HG03558 (cell line): Measurements from ENCODE around the gene MCTP1.
"Not testable (repeated sequence)": the region's sequence is repeated elsewhere in the genome, so short reads cannot be mapped to it uniquely, and the experiment has no call there.

ENCODE experiments used
- ATAC-seq: cut with Tn5 transposase; IDR thresholded peaks from one replicate; pipeline ENCODE4 v1.9.1; 2021; ENCODE audit warnings: moderate number of reproducible peaks; ENCODE audit not compliant: unreplicated experiment; ENCODE audit errors: extremely low read depth

Gene MCTP1

GRCh38 chr5:94994537-94994936 is 290.4 kb downstream of the MCTP1 start:
- not testable (repeated sequence) for ATAC-seq

GRCh38 chr5:94993491-94993890 is 291.4 kb downstream of the MCTP1 start:
- ATAC-seq: no peak

- no peak for ATAC-seq
Observed at GRCh38 chr5:94992325-94992724, 292.6 kb downstream of the MCTP1 start.

GRCh38 chr5:94983861-94984535 is 300.9 kb downstream of the MCTP1 start:
- ATAC-seq: no peak

- ATAC-seq: no peak
Observed at GRCh38 chr5:94977437-94977836, 307.5 kb downstream of the MCTP1 start.

DNA sequence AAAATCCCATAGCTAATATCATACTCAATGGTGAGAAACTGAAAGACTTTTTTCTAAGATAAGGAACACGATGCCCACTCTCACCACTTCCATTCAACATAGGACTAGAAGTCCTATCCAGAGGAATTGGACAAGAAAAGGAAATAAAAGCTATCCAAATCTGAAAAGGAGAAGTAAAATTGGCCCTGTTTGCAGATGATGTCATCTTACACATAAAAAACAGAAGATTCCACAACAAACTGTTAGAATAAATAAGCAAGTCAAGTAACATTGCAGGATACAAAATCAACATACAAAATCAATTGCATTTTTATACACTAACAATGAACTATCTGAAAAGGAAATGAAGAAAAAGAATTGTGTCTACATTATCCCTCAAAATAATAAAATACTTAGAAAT is 308.0 kb downstream of the MCTP1 start:
- ATAC-seq: no peak

GRCh38 chr5:94972268-94972667 is 312.6 kb downstream of the MCTP1 start:
- ATAC-seq: no peak

DNA sequence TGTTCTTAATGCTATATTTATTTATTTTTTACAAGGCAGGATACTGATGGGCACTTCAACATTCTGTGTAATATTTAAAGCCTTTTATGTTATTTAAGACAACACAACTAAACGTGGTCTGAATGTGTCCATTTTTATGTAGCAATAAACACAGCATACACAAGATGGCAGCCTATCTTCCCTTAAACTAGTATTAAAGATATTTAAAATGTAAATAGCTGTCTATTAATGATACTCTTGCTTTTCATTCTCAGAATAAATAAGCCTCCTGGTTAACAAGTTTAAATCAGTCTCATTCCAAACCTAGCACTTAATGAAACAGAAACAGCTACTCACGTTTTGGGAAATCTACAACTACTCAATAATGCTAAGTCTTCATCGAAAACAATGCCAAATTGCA is 315.7 kb downstream of the MCTP1 start:
- ATAC-seq: no peak

DNA sequence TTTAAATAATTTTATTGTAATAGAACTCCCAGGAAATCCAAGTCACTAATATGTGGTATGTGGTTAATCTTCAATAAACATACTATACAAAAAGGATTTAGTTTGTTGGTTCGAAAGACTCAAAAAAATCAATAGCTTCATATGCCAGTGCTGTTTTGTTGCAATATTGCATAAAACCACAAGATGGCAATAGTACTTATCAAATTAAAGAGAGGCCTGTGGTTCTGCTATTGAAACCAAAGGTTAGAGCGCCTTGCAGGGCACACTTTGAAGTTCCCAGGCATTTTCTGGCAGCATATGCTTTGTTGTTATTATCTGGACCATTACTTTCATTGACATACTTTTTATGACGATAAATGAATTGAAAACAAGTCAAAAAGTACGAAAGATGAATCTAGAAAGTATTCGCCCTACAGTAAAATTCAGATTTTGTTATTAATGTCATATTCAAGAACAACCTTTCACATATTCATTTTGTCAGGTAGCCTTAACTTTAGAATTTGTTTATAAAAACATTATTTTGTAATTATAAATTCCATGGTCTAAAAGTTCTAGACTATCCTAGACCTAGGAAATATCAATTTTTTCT is 316.3 kb downstream of the MCTP1 start:
- ATAC-seq: no peak

- no peak for ATAC-seq
Observed at GRCh38 chr5:94967525-94967924, 317.4 kb downstream of the MCTP1 start.

GRCh38 chr5:94959279-94959678 is 325.6 kb downstream of the MCTP1 start:
- ATAC-seq: not testable (repeated sequence)

- ATAC-seq: no peak
Observed at GRCh38 chr5:94945656-94946055, 339.2 kb downstream of the MCTP1 start.

- ATAC-seq: no peak
Observed at GRCh38 chr5:94944160-94944559, 340.7 kb downstream of the MCTP1 start.

GRCh38 chr5:94941122-94941755 is 343.7 kb downstream of the MCTP1 start:
- no peak for ATAC-seq

DNA sequence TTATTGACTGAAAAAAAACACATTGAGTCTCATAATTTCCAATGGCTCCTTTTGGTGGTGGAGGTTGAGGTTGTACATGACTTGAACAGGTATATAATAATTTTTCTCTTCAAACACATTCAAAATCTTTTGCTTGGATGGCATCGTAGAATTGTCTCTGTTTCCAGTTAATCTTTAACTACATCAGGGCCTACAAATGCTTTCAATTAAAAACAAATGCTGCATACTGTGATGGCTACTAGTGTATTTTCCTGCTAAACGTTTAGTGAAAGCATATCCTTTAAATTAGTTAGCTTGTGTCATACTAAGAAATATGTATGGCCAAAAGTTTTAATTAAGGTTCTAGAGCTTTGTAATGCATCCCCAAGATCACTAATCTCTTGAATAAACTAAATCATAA is 352.6 kb downstream of the MCTP1 start:
- no peak for ATAC-seq

GRCh38 chr5:94928891-94929290 is 356.0 kb downstream of the MCTP1 start:
- no peak for ATAC-seq

GRCh38 chr5:94920570-94920969 is 364.3 kb downstream of the MCTP1 start:
- ATAC-seq: no peak

- ATAC-seq: no peak
Observed at GRCh38 chr5:94916619-94917018, 368.3 kb downstream of the MCTP1 start.

DNA sequence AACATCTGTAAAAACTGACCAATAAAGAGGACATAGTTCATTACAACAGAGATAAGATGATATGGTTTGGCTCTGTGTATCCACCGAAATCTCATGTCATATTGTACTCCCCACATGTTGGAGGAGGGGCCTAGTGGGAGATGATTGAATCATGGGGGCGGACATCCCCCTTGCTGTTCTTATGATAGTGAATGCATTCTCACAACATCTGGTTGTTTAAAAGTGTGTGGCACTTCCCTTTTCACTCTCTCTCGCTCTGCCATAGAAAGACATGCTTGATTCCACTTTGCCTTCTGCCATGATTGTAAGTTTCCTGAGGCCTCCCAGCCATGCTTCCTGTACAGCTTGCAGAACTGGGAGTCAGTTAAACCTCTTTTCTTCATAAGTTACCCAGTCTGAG is 373.6 kb downstream of the MCTP1 start:
- no peak for ATAC-seq

DNA sequence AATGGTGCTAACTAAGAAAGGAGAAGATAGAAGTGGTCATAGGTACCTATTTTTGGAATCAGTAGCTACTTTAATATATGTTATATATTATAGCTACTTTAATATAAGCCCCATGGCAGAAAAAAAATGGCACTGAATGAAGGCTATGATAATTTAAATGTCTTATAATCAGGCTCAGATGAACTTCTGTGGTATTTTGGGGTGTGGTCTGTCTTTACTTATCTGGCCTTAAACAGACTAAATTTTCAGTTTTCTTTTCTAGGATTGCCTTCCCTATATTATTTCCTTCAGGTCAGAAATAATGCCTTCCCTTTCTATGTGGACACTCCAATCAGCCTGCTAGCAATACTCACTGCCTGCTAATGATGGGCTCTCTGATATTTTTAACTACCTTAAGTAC is 374.2 kb downstream of the MCTP1 start:
- no peak for ATAC-seq

GRCh38 chr5:94908889-94909480 is 375.9 kb downstream of the MCTP1 start:
- no peak for ATAC-seq
